Stimulated activated CD4-positive, alpha-beta T cell treated with anti-CD3 and anti-CD28 coated beads, Interleukin-2, amount 100 ng/mL, for 48 hours (primary cell): ENCODE data around the gene ZNF79.
A peak's percentile ranks its signal among the peaks of the same experiment; 100 is the strongest.

Experiments used
- DNase-seq, 2 donors: peaks; one replicate each; pipeline ENCODE4 v3.0.0-alpha.2; 2020

ZNF79 gene

DNA sequence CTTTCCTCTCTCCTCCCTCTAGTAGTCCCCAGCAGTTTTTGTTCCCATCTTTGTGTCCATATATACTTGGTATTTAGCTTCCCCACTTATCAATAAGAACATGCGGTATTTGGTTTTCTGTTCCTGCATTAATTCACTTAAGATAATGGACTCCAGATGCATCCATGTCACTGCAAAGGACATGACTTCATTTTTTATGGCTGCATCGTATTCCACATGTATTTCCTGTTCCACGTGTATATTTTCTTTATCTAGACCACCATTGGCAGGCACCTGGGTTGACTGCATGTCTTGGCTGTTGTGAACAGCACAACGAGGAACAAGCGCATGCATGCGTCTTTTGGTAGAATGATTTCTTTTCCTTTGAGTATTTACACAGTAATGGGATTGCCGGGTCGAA lies 6.2 kb downstream of the ZNF79 start:
- no peak for DNase-seq

DNA sequence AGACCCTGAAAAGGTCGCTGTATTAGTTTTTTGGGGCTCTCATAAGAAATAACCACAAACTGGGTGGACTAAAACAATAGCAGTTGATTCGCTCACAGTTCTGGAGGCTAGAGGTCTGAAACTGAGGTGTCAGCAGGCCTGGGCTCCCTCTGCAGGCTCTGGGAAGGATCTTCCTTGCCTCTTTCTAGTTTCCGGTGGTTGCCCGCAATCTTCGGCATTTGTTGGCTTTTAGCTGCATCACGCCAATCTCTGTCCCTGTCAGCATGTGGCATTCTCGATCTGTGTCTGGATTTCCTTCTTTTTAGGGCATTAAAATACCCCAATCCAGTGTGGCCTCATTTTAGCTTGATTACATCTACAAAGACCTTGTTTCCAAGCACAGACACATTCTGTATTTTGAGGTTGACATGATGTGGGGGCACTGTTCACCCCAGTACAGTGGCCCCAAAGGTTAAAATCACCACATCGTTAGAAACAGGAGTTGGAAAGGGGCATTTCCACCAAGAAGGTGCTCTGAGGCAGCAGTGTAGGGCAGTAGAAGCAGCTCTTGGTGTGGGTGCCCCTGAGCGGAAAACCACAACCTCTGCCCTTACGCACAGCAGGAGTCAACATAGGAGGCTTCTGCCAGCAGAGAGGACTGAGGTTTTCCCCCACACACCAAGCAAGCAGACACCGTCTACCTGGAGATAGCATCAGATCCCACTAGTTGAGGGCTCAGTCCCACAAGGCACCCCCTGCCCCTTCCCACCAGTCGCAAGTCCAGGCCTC lies 13.5 kb downstream of the ZNF79 start:
- DNase-seq: no peak

DNA sequence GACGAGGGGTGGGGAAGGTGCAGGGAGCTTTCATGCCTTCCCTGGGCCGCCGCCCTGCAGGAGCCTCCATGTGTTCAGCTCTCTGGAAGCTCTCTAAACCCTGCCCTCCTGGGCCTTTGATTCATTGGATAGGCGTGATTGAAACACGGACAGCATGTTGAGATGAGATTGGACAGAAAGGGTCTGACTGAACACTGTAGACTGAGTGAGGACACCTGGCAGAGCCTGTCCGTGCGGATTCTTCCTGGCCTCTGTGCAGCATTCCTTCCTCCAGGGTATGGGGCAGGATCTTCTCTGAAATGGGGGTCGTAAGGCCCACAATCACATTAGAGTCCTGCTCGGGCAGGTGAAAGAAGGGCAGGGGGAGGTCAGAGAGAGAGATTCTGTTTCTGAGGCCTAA lies 14.2 kb downstream of the ZNF79 start:
- DNase-seq: no peak

DNA sequence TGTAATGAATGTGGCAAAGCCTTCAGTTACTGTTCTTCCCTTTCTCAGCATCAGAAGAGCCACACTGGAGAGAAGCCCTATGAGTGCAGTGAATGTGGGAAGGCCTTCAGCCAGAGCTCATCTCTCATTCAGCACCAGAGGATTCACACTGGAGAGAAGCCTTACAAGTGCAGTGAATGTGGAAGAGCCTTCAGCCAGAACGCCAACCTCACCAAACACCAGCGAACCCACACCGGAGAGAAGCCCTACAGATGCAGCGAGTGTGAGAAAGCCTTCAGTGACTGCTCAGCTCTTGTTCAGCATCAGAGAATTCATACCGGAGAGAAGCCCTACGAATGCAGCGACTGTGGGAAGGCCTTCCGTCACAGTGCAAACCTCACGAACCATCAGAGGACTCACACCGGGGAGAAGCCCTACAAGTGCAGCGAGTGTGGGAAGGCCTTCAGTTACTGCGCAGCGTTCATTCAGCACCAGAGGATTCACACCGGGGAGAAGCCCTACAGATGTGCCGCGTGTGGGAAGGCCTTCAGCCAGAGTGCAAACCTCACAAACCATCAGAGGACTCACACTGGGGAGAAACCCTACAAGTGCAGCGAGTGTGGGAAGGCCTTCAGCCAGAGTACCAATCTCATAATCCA lies 20.2 kb downstream of the ZNF79 start:
- no peak for DNase-seq

DNA sequence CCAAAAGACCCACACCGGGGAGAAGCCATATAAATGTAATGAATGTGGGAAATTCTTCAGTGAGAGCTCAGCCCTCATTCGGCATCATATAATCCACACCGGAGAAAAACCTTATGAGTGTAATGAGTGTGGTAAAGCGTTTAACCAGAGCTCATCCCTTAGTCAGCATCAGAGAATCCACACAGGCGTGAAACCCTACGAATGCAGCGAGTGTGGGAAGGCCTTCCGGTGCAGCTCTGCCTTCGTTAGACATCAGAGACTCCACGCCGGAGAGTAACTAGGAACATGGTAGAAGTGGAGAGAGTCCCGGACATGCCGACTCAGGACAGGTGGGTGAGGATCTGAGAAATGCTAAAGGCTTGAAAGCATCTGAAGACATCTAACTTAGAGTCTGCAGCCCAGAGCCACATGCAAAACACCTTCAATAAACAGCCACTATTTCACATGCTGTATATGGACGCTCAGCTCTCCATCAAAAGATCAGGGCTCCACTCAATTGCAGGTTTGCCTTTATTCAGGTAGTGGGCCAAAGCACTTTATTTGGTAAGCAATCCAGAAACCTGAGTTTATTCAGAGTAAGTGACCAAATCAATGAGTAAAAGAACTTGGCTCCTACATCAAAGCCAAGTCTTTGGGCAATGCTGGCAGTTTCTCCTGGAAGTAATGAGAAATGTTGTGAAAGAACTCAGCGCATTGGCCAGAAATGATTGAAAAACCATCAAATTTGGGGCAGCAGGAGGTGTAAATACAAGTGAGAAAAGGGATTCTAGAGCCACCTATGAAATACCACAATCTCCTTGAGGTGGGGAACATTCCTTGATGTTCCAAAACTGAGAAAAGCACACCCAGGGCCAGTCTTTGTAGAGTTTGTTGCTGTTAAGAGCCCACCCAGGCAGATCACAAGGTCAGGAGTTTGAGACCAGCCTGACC lies 21.0 kb downstream of the ZNF79 start:
- DNase-seq: no peak

DNA sequence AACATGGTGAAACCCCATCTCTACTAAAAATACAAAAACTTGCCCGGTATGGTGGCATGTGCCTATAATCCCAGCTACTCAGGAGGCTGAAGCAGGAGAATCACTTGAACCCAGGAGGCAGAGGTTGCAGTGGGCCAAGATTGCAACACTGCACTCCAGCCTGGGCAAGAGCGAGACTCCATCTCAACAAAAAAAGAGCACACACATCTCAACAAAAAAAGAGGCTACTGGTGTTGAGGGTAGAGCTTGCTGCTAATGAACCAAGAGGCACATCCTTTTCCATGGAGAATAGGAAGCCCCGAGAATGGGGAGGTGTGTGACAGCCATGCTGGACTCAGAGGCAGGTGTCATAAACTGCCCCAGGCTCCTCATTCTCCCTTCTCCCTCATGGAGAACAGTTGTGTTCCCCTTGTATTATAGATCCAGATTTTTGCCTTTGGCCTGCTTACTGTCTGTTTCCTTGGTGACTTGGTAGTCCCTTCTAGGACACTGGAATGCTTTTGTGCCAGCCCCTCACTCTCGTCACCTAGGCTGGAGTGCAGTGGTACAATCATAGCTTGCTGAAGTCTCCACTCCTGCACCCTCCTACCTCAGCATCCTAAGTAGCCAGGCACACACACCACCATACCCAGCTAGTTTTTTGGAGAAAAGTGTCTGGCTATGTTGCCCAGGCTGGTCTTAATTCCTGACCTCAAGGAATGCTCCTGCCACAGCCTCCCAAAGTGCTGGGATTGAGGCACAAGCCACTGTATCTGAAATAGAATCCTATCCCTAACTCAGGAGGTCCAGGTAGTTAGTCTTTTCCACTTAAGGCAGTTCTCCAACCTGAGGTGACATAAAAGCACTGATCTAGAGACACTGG lies 21.9 kb downstream of the ZNF79 start:
- no peak for DNase-seq

DNA sequence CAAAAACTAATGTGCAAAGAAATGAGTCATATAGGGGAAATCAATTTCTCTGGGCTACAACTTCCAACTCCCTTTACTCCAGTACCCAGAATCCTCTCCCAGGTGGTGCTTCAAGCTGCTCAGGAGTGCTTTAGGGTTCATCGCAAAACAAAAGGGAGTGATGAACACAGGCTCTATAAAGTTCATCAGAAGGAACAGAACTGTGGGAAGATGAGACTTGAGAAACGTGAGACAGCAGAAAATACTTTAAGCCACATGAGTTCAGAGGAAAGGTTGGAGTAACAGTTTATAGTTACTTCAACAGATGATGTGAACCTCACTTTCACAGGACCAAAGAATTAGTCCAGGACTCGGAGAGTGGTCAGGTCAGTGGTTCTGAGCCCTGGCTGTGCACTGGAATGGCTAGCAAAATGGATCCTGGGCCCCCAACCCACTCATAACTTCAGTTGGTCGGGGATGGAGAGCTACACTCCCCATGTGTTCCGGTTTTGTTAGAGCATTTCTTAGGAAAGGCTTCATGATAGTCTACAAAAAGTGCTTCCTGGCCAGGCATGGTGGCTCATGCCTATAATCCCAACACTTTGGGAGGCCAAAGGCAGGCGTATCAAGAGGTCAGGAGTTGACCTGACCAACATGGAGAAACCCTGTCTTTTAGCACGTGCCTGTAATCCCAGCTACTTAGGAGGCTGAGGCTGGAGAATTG lies 22.7 kb downstream of the ZNF79 start:
- DNase-seq: no peak

DNA sequence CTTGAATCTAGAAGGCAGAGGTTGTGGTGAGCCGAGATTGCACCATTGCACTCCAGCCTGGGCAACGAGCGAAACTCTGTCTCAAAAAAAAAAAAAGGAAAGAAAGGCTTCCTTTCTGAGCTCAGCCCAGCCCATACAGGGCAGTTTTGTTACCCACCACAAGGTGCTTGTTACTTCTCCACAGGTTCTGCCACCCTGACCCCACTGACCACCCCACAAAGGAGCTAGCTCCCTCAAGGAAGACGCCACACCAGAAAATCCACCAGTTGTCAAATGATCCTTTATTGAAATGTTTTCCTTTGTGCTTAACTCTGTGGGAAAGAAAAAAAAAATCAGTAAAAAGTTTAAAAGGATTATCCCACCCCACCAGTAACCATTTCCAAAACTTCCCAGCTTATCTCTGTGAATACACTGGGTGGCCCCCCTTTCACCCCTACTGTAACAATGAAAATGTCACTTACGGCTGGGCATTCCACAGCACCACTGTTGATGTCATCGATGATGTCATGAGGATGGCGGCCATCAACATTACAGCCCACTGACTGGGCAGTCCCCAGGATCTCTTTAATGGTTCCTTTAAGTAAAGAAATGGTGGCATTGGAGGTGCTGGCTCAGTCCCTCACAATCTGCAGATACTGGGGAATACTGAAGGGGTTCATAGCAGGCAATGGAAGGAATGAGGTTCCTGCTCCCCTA lies 23.4 kb downstream of the ZNF79 start:
- no peak for DNase-seq

DNA sequence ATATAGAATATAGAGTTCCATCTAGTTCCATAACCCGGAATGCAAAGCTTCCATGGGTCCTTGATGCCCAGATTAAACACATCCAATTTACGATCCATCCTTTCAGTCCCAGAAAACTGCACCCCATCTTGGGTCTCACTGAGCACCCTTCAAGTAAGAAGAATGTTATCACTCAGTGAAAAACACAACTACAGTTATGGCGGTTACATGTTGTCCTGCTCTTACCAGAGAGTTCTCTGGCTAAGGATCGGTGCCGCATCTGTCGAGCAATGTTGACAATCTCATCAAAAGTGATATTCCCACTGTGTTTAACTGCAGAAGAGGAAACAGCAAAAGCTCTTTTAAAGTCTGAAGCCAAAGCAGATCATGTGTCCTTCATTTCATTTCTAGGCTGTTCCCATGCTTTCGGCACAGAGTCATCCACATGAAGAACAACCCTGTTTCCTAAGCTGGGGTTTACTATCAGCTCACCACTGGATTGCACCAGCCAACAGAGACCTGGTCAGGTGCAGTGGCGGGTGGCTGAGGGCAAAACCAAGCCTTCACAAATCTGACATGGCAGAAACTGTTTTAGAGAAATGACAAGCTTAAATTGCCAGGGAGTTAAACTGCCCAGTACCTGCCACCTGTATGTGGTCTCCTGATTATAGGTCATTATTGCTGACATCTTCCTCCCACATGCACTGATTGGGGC lies 24.1 kb downstream of the ZNF79 start:
- DNase-seq: no peak

DNA sequence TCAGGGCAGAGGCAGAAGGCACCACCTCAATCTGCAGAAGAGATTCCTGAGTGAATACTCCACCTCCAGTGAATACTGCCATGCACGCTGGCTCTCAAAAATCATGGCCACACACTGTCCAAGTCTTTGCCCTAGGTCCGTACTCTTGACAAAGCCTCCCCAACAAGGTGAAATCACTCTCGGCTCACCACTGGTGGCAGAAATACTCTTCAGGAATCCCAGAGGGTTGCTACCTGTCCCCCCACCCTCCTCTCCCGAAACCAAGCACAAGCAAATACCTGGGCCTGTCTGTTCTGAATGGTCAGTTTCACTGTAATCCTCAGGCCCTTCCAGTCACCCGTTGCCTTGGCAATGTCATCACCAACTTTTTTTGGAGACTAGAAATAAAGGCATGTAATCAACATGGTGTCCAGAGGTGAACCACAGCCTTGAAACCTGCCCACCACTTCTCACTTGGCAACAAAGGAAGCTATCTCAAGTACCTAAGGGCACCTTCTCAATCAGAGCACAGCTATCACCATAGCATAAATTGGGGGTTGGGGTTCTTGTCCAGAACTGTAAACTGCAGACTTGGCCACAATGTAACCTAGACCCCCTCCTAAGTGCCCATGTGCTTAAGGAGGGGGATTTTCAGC lies 25.3 kb downstream of the ZNF79 start:
- no peak for DNase-seq

DNA sequence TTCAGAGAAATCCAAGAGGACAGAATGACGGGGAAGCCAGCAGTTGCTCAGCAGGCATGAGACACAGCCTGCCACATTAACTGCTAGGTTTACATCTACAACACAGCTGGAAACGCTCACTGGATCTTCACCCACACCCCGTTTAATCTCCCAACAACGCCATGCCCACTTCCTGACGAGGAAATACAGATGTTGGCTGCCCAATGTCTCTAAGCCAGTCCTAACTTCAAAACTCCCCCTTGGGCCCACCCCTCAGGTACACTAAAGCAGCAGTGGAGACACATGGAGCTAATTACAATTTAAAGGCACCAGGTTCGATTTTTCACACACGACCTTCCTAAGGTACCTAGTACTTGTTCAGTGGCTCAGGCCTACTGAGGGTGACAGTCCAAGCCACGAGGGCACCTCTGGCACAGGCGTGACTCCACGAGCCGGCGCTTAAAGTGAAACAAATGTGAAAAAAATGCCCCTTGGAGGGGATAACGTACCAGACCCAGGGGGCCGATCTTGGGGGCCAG lies 26.1 kb downstream of the ZNF79 start:
- DNase-seq: no peak

DNA sequence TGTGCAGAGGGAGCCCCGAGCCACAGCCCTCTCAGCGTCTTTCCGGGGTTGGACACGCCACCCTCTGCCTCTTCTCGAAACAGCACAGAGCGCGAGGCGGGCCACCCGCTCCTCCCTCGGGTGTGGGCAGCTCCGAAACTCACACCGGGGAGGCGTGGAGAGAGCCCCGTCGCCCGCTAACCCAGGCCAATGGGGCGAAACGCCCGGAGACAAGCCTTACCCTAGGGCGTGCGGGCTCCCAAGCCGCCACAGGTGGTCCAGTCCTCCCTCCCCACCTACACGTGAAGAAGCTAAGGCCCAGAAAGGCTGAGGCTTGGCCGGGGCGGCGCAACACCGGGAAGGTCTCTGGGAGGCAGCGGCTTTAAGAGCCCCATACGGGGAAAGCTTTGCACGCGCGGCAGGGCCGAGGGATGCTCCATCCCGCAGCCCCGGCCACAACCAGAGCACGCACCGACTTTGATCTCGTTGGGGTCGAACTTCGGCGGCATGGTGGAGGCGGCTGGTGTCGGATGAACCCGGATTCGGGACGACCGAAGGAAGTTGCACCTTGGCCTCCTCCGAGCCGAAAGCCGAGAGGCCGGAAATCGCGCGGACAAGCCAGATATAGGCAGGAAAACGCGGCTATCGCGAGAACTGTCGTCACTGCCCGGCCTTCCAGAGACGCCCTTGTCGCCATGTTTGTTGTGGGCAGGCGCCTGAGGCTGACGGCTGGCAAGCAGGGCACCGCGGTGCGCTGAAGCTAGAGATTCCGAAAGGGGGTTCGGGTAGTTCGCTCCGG lies 26.8 kb downstream of the ZNF79 start, which contains the start of the genes LRSAM1 and RPL12:
LRSAM1 (plus strand) TSS at position 681 of the 778 bp plus-strand sequence. CDS start 3,018 bp downstream, outside the sequence.
RPL12 (minus strand) TSS at position 577 of the 778 bp plus-strand sequence; CDS start at position 488, 89 bp downstream.
- DNase-seq: peak; percentile 99 to 100

DNA sequence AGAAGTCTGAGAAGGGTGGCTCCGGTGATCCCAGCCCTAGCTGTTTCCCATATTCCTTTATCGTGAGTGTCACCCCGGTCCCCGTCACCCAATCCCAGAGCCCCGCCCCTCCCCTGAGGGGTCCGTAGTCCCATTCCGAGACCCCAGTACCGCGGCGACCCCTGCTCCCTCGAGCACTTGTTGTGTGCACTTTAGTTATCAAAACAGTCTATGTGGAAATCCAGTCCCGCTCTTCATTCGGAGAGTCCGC lies 27.4 kb downstream of the ZNF79 start:
- no peak for DNase-seq

DNA sequence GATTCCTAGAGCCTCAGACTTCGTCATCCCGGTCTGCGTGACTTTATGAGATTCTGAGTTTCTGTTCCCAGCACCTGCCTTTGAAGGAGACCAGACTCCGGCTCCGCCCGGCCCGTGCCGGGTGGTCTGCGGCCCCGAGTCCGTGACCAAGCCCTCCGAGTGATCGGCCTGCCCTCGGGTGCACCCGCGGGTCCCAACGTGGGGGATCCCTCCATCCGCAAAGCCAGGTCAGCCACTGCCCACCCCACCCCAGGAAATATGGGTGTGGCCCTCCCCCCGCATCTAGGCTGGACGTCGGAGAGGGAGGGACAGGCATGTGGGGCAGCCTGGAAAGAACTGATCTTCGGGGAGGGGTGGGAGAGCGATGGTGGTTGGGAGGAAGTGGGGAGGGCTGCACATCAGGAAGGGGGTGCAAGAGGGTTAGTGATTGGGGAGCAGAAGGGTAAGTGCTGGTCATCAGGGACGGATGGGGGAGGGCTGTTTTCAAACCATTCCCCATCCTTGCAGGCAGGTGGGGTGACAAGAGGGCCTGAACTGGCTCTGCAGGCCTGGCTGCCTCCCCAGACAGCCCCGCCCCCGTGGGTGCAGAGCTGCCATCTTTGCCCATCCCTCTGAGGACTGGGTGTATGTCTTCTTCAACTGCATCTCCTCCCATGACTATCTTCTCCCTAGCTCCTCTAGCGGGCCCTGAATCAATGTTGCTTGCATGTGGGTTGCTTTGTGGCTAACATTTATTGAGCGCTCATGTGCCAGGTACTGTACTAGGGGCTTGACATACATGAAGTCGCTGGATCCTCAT lies 27.9 kb downstream of the ZNF79 start:
- DNase-seq: peak in 1 of 2 donors; percentile 44

DNA sequence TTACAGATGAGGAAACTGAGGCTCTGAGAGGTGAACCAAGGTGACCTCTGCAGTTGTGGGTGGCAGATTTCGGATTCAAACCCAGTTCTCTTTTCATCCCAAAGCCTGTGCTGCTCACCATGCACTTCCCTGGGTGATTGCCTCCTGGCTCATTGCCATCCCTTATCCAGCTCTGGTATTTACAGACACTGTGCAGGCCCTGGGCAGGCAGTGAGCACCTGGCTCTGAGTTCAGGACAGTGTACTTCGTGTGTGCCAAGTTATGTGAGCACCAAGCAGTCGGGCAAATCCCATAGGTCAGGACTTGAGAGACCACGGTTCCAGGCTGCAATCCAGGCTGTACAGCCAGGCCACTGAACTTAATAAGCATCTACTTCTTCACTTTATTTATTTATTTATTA lies 28.5 kb downstream of the ZNF79 start:
- DNase-seq: no peak

DNA sequence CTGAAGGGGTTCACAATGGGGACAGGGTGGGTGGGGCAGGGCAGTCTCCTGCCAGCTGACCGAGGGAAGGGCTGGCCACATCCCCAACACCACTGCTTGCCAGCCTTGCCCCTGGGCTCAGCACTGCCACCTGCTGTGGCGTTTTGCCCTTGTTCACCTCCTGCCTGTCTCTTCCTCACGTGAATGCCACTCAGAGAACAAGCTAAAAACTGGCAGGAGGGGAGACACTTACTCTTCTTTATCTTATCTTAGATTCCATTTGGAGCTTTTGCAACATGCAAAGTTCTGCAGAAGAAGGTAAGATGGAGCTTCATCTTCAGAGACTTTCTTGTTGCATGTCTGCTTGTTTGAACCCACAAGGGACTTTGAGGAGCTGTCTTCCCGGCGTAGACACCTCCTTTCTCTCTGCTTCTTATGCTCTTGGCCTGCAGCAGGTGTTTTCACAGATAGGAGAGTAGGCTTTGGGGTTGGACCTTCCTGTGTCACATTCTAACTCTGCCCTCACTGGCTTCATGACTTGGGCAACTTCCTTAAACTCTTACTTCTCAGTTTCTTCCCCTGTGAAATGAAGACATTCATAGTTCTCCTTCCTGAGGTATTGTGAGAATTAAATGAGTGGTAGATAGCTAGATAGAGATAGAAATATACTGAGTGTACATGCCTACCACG lies 31.3 kb downstream of the ZNF79 start:
- DNase-seq: peak in 1 of 2 donors; percentile 18

DNA sequence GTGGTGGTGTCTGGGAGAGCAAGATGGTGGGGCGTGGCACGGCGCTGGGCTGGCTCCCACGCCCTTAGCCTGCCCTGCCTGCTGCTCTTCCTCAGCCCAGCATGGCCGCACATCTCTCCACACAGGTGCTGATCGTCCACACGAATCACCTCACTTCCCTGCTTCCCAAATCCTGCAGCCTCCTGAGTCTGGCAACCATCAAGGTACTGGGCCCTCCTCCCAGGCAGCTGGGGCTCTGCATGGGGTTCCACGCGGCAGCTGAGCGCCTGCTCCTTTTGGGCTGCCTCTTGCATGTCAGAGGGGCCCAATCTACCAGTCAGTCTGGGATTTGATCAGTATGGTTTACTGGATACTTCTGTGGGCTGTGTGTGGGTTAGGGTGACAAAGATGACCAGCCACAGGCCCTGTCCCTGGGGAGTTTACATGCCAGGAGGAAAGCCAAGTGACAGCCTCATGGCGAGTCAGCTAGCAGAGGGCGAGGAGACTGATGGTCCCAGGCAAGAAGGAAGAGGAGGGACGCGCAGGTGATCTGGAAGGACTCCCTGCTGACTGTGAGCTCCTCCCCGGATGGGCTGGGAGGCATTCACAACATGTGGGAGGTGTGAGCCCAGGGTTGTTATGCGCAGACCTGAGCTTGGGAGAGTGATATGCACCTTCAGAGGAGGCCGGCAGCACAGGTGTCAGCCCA lies 33.2 kb downstream of the ZNF79 start:
- DNase-seq: no peak
